ENCODE results near the gene CNNM4.
A peak's percentile ranks its signal among the peaks of the same experiment; 100 is the strongest.

The CNNM4 gene

DNA sequence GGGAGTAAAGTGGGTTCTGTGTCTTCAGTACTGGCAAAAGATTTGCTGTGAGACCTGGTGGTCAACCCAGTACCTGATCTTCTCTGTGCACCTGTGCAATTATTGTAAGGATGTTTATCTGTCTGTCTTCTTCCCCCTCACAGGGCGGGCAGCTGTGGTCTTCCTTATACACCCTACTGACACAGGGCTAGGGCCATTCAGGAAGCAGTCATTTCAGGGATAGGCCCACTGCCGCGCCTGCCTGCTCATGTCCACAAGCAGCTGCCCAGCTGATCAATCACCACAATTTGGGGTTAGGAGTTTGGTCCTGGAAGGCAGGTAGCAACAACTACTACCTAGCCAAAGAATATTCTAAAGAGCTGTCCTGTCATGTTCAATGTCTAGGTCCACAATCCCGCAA is 1.2 kb upstream of the CNNM4 start:
- no peak for DNase-seq

DNA sequence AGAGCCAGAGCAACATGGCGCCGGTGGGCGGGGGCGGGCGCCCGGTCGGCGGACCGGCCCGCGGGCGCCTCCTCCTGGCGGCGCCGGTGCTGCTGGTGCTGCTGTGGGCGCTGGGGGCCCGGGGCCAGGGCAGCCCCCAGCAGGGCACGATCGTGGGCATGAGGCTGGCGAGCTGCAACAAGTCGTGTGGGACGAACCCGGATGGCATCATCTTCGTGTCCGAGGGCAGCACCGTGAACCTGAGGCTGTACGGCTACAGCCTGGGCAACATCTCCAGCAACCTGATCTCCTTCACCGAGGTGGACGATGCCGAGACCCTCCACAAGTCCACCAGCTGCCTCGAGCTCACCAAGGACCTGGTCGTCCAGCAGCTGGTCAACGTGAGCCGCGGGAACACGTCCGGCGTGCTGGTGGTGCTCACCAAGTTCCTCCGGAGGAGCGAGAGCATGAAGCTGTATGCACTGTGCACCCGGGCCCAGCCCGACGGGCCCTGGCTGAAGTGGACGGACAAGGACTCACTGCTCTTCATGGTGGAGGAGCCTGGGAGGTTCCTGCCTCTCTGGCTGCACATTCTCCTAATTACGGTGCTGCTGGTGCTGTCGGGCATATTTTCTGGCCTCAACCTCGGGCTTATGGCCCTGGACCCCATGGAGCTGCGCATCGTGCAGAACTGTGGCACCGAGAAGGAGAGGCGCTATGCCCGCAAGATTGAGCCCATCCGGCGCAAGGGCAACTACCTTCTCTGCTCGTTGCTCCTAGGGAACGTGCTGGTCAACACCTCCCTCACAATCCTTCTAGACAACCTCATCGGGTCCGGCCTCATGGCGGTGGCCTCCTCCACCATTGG is 507 bp downstream of the CNNM4 start:
- DNase-seq, result no peak

DNA sequence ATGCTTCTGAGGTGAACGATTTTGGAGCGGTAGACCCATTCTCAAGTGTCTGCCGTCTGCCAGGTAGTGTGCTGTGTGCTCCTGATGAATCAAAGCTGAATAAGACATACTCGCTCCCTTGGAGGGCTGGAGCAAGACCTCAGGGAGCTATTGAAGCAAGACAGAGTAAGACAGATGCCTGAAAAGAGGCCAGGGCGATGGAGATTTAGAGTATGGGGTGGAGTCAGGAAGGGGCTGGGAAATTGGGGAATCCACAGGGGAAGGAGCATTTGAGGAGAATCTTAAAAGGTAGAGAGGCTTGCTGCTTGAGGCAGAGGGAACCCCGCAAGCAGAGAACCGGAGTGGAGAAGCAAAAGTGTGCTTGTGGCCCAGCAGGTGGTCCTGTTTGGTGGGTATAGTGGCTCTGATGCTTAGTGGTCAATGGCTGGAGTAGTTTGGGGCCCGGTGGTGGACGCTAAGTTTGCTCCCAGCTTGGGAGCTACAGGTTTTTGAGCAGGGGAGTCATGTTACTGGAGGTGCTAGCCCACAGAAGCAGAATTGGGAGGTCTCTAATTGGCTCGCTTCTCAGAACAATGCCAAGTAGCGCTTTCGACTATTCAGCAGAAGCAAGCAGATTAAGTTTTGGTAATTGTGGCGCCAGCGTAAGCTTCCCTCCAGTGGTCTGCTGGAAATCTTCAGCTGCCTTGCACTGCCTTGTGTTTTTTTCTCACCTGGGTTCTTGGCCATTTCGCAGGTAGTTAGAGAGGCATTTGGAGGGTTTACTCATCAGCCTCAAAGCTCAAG is 2.0 kb downstream of the CNNM4 start:
- DNase-seq, result no peak

DNA sequence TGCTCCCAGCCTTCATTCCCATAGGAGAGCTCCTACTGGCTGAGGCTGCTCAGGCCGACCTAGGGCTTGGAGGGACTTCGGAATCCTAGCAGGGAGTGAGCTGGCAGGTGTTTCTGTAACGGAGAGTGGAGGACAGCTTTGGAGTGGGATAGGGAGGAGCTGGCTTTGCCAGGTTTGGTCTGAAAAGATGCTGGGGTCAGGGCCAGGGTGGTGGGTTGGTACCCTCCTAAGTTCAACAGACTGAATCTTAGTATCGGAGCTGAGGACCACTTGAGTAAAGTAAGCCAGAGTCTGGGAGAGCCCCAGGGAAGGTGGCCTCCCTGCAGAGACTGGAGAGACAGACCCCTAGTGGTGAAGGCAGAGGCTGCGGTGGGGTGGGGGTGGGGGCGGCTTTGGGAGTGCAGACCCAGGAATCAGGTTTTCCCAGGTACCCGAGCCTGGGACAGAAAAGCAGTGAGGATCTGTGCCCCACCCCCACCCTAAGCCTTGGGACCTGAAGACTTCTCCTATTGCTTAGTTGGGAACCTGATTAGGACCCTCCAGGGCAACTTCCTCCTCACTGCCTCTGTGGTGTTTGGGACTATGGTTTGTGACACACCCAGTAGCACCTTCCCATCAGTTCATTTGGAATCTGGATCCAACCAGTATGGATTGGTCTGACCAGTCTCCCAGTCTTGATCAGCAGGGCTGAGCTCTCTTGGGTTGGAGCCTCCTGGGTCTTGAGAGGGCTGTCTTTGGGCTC is 3.0 kb downstream of the CNNM4 start:
- DNase-seq, result no peak

DNA sequence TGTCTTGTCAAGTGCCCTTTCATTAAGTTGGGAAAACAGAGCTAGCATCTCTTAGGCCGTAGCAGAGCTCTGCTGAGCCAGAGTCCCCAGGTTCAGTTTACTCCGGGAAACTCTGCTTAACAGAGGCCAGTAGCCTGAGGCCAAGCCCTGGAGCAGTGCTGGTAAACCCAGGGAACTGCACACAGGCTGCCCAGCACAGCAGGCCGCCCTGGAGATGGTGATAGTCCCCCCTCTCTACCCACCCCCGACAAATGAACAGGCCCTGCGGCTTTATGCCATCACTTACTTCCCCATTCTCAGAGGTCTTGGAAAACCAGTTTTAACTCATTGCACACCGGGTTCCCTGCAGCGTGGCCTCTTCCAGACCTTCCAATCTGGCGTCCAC is 3.5 kb downstream of the CNNM4 start:
- no peak for DNase-seq

DNA sequence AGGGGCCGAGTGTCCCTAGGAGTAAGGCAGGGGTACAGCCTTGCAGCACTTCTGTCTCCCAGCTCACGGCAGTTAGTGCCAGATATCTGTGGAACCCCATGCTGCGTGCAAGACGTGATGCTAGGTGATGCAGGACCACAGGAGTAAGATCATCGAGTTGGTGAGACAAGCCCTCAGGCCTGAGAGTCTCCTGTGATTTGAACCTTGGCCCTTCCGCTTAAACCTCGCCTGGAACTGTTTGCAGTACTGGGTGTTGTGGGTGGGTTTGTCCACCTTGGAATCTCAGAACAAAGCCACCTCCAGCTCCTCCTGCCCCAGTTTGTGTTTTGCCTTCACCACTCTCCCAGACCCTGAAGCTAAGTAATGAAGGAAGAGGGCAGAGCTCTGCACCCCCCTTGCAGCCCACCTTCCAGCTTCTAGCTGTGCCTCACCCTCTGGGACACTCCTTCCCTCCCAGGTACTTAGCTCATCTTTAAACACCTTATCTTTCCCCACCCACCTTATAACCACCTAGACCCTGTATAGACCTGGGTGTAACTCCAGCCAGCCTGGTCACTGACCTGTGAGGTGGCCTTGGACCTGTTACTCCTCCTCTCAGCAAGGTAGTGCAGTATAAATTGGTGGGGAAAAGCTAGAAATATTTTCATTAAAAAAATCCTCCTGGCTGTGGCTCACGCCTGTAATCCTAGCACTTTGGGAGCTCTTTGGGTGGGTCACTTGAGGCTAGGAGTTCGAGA is 6.6 kb downstream of the CNNM4 start:
- no peak for DNase-seq

DNA sequence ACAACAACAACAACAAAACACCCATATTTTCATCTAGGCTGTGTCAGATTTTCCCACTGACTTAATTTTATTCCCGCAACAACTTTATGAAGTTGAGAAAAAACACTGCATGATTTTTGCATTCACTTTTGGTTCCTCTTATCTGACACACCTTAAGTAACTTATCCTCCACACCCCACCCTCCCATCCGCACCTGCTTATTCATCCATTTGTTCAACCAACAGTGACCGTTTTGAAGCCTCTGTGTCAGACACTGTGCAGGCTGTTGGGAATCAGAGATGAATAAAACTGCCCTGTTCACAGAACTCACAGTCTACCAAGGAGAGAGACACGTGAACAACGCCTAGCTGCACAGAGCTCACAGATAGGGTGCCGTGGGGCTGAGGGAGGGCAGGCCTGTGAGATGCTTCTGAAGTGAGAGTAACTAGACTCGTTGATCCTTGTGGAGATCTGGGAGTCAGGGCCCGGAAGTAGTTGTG is 7.4 kb downstream of the CNNM4 start:
- no peak for DNase-seq

DNA sequence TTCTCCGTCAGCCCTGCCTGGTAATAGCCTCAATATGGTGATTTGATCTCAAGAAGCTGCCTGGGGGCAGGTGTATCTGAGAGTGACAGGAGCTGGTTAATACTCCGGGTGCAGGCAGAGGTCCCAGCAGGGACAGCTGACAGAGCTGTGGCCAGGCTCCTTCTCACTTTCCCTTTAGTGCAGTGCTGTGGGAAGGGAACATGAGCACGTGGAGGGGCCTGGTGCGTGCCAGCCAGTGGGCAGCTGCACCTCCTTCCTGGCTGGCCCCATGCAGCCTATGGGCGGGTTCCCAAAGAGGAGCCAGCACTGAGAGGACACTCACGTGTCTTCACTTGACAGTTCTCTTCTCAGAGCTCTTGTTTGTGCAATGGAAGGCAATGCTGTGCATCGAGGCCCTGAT is 9.1 kb downstream of the CNNM4 start:
- DNase-seq, result no peak

DNA sequence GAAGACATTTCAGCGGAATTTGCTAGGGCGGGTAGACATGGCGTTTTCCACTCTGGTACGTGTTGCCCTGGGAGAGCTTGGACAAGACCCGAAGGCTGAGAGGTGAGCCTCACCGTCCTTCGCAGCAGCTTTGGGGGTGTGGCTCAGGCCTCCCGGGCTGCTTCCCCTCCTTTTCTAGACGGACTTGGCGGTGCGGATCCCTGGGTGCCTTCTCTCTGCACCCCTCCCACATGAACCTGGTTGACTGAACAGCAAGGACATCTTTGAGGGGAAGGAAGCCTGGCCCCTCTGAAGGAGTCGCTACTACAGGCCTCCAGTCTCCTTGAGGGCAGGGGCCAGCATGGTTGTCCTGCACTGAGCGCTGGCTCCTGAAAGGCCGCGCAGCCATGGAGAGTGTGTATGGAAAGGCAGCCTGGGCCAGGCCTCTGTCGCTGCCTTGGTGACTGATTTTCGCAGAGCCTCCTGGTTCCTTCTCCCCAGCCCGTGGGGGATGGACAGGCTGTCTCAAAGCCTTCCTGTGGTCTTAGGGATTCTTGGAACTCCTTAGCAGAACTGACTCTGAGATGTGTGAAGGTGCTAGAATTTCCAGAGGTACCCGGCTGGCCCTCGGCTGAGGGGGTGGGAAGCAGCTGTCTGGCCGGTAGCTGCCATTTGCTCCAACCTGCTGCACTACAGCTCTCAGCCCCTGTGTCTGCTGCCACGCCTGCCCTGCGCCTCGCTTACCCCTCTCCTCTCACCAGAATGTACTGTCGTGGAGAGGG is 9.9 kb downstream of the CNNM4 start:
- DNase-seq, result no peak

DNA sequence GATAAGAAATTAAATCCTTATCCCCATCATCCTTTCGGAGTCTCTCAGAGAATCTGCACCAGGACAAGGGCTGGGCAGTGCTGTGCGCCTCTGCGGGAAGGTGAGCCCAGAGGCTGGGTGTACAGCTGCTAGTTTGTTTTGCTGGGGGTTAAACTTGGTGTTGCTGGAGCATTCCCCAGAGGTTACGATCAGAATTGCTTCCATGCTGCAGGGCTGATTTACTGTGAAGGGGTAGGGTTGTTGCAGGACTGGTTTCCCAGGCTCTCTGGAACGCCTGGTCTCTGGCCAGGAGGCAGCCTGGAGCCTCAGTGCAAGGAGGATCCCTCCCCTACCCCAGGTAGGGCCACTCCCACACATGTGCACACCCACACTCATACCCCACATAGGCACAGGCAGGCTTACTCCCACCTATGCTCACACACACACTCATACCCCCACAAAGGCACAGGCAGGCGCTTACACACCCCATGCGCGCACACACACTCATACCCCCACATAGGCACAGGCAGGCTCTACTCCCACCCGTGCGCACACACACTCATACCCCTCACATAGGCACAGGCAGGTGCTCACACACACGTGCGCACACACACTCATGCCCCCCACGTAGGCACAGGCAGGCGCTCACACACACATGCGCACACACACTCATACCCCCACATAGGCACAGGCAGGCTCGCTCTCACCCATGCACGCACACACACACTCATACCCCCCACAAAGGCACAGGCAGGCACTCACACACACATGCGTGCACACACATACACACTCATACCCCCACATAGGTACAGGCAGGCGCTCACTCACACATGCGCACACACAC is 11.3 kb downstream of the CNNM4 start:
- no peak for DNase-seq

DNA sequence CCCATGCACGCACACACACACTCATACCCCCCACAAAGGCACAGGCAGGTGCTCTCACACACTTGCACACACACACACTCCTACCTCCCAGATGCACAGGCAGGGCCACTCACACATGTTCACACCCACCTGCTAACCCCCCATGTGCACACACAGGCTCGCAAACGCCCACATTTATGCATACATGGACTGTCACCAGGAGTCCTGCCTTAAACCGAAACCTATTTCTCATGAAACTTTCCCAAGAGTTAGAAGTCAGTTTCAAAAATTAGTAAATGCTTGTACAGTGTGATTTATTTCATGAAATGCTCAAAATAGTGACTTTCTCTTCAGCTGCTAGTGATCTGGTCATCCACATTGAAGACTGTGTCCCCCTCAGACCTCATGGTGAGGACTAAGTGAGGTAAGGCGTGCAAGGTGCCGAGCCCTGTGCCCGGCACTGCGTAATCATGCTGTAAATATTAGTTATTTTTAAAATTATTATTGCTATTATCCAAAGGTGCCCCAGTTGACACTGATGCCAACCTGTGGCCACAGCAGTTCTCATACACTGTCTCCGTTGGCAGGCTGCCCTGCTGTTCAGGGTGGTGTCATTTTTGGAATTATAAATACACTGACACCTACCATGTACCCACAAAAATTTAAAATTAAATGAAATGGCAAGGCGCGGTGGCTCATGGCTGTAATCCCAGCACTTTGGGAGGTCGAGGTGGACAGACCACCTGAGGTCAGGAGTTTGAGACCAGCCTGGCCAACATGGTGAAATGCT is 12.4 kb downstream of the CNNM4 start:
- no peak for DNase-seq

DNA sequence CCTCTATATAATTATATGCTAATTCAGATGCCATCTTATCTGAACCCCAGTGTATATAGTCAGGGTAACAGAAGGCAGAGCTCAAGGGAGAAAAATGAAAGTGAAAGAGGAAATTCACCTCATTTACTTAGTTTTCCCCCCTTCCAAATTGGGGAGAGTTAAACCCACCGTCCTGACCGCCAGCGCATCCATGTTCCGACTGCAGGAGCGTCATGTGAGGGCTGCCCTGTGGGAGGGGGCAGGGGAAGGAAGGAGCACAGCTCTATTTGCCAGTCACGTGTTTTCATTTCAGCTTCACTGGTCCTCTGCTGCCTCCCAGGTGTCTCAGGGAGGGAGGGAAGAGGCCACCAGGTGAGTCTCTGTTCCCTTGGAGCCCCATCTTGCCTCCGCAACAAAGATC is 13.2 kb downstream of the CNNM4 start:
- DNase-seq, result no peak

DNA sequence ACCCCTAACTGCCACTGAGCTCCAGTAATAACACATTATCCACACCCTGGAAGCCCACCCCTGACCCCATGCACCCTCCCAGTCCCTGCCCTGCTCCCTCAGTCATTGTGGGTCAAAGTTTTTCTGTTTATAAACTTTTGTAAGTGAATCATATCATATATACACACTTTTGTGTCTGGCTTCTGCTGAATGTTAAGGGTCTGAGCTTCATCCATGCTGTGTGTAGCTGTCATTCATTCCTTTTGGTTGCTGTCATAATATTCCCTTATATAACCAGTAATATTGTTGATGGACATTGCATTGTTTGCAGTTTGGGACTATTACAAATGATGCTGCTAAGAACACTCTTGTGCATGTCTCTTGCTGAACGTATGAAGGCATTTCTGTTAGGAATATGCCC is 14.5 kb downstream of the CNNM4 start:
- DNase-seq, result no peak

DNA sequence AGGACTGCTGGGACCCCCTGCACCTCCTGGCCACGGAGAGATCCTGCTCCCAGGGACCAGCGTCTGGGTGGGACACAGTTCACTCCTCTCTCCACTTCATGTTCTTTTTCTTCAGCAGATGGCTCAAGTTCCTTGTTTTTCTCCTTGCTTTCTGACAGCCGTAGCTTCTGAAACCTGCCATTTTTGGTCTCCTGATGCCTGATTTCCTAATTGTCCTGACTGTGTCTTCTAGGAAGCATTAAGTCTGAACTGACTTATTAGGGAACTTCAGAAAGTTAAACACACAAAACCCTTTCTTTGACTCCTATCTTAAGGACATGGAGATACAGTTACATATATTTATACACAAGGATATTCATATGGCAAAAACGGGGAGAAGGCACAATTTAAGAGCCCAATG is 22.7 kb downstream of the CNNM4 start:
- no peak for DNase-seq

DNA sequence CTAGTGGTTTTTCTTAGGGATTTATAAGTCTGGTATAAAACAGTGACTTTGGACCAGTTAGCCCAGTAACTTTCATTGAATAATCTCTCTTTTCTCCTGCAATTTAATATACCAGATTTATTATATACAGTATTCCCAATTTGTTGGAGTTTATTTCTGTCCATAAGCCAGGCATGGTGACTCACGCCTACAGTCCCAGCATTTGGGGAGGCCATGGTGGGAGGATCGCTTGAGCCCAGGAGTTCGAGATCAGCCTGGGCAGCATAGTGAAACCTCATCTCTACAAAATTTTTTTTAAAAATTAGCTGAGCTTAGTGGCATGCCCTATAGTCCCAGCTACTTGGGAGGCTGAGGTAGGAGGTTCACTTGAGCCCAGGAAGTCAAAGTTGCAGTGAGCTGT is 26.7 kb downstream of the CNNM4 start:
- no peak for DNase-seq

DNA sequence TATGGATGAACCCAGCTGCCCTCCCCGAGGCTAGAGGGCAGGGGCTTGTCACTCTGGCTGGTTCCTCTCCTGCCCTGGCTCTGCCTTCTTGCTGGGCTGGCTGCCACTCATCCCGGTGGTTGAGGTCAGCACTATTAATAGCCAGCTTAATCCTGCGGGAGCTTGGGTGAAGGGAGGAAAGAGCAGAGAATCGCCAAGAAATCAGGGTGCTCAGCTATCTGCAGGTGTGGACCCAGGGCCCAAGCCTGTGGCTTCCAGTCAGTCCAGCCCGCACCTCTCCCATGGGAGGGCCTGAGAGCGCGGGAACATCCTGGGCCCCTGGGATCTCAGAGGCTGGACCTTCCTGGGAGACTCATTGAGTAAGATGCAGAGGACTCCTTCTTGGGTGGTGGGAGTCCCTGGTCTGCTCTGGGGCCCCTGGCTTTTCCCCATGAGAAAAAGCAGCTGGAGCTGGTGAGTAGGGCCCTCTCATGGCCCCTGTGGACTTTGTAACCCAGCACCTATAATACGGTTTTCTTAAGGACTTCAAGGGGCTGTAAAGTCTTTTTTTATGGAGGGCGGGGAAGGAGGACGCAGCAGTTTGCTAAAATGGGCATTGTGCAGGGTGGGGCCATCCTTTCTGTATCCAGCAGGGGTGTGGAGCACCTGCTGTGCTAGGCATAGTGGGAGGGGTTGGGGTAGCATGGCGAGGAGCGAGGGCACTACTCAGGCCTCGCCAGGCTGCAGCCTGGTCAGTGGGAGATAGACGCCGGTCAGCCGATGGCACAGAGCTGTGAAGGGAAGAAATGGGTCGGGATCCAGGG is 27.9 kb downstream of the CNNM4 start:
- DNase-seq, result peak; percentile 31

DNA sequence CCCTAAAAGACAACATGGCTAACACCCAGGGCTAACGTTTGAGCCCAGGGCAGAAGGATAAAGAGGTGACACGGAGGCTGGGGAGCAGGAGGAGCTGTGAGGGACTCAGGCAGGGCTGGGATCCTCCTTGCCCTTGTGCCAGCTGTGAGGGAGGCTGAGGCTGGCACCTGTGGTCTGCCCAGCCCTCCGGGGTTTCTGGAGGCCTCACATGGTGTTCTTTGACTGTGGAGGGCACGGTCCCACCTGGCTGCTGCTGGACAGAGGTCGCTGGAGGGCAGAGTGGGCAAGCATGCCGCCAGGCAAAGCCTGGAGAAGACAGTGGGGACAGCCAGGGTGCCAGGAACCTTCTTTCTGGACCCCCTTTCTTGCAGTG is 28.5 kb downstream of the CNNM4 start:
- DNase-seq, result no peak

DNA sequence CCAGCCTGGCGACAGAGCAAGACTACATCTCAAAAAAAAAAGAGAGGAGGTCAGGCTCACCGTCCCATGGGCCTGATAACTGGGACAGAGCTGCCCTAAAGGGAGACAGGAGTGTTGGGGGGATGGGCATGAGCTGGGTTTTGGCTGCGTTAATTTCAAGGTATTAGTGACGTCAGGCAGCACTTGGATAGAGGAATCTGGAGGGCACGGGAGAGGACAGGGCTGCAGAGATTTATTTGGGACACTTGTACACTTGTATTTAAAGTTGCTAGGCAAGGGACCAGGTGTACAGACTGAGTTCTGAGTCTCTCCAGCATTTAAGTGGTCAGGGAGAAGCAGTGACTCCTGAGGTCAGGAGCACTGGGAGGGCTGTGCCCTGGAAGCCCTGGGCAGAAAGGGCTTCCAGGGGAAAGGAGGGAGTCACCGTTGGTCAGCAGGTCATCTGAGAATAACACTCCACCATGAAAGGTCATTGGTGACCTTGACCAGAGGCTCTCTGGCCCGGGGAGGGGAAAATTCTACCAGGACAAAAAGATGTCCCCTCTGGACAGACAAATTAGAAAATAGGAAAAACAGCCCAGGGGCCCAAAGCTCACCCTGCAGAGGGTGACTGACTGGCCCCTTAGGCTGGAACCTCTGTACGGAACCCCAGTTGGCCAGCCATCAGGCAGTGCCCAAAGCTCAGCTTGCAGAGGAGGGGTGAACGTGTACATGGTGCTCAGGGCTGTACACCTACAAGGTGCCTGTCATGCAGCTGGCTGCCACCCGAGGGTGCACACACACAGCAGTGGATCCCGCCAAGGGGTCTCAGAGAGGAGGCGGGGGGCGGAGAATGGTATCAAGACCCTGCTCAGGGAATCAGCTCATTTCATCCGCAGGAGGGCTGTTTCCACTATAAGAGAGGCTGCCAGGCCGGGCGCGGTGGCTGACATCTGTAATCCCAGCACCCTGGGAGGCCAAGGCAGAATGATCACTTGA is 32.4 kb downstream of the CNNM4 start:
- DNase-seq, result no peak
